HL-60 (cell line): Measurements from ENCODE around the gene KRTAP26-1.

Experiments
- DNase-seq, 2 experiments: peaks; one replicate each; pipeline ENCODE4 v3.0.0-alpha.2; 2010 to 2020; ENCODE audit warnings: low read depth in 1 of 2, low spot score in 1 of 2
- H3K27ac ChIP-seq: fragments of 250-450 bp; sonication (Bioruptor Pico); replicated peaks from 2 replicates; pipeline ENCODE4 v1.5.1; 2020; ENCODE audit warnings: mild to moderate bottlenecking, moderate library complexity
- H3K27me3 ChIP-seq: fragments of 250-450 bp; sonication (Bioruptor Pico); 2 replicates; pipeline ENCODE4 v1.5.1; 2021; ENCODE audit warnings: mild to moderate bottlenecking, moderate library complexity; ENCODE audit not compliant: insufficient read depth, poor library complexity, severe bottlenecking
- H3K4me3 ChIP-seq: replicated peaks from 2 replicates; pipeline ENCODE4 v1.5.1; 2011; ENCODE audit warnings: mild to moderate bottlenecking, control low read depth, low read length; ENCODE audit not compliant: insufficient read depth
- GABPA ChIP-seq: IDR thresholded peaks from 2 replicates; pipeline ENCODE4 v1.6.1; 2012; ENCODE audit warnings: low read depth
- POLR2AphosphoS5 ChIP-seq: IDR thresholded peaks from 2 replicates; pipeline ENCODE4 v1.6.1; 2012; ENCODE audit warnings: low read depth
- REST ChIP-seq: IDR thresholded peaks from 2 replicates; pipeline ENCODE4 v1.6.1; 2012; ENCODE audit warnings: low read depth; ENCODE audit not compliant: insufficient replicate concordance
- SPI1 ChIP-seq: IDR thresholded peaks from 2 replicates; pipeline ENCODE4 v1.6.1; 2012; ENCODE audit warnings: low read depth, mild to moderate bottlenecking, borderline replicate concordance
- TF ChIP-seq, protein P1 (sequence below): IDR thresholded peaks from one replicate; pipeline ENCODE4 v1.5.1; 2011; ENCODE audit warnings: low read length, control low read depth, inconsistent platforms; ENCODE audit not compliant: insufficient read depth

KRTAP26-1 gene

DNA sequence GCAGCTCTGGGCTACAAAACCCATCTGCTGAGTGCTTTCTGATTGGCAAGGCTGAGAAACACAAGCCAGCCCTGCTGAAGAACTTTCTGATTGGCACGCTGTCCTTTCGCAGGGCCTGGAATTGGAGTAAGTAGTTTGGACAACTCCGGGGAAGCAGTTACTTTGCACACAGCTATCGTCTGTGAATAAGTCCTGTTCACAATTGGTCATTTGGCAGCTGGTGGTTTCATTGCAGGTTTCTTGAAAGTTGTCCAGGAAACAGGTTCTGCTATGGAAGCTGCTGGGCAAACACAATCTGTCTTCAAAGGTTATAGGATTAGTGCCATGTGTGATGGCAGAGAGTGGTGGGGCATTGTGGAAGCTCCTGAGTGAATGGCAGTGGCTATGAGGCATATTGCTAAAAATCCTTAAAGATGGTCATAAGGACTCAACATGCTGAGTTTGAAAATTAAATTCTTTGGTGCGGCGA, 17.2 kb upstream of the KRTAP26-1 start, which contains the start of gene KRTAP27-1:
KRTAP27-1 (minus strand) TSS at position 419 of the 469 bp plus-strand sequence; CDS start at position 393, 26 bp downstream.
- Histone ChIP-seq H3K27ac (no peak within 1 kb of the TSS), H3K27me3 (no peaks in the 10 kb centered on the region), H3K4me3 (no peak within 1 kb of the TSS)
- no peak for DNase-seq
- TF ChIP-seq POLR2AphosphoS5, result no peak
- no peak for TF ChIP-seq SPI1
- TF ChIP-seq, protein P1, sequence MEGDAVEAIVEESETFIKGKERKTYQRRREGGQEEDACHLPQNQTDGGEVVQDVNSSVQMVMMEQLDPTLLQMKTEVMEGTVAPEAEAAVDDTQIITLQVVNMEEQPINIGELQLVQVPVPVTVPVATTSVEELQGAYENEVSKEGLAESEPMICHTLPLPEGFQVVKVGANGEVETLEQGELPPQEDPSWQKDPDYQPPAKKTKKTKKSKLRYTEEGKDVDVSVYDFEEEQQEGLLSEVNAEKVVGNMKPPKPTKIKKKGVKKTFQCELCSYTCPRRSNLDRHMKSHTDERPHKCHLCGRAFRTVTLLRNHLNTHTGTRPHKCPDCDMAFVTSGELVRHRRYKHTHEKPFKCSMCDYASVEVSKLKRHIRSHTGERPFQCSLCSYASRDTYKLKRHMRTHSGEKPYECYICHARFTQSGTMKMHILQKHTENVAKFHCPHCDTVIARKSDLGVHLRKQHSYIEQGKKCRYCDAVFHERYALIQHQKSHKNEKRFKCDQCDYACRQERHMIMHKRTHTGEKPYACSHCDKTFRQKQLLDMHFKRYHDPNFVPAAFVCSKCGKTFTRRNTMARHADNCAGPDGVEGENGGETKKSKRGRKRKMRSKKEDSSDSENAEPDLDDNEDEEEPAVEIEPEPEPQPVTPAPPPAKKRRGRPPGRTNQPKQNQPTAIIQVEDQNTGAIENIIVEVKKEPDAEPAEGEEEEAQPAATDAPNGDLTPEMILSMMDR, result no peak
- no peak for TF ChIP-seq REST

- no peak overlapping the region for H3K27ac ChIP-seq
- no peak for TF ChIP-seq POLR2AphosphoS5
- TF ChIP-seq, protein P1, result no peak
- no peak for TF ChIP-seq REST
- TF ChIP-seq SPI1, result no peak
- TF ChIP-seq GABPA, result no peak
- no peaks in the 10 kb centered on the region for H3K27me3 ChIP-seq
- DNase-seq, result no peak
- no peak overlapping the region for H3K4me3 ChIP-seq
Measured at GRCh38 chr21:30336596-30336995, 16.5 kb upstream of the KRTAP26-1 start.

- H3K27me3 ChIP-seq, result no peaks in the 10 kb centered on the region
- no peak overlapping the region for H3K27ac ChIP-seq
- no peak for DNase-seq
- no peak overlapping the region for H3K4me3 ChIP-seq
- TF ChIP-seq REST (no peak), GABPA (no peak)
- TF ChIP-seq, protein P1, result no peak
Measured at GRCh38 chr21:30333736-30334135, 13.6 kb upstream of the KRTAP26-1 start.
